AG09319 (cell line): ENCODE data around the gene DIPK1C.

Source experiments
- DNase-seq: peaks from one replicate; pipeline ENCODE4 v3.0.0-alpha.2; 2010; ENCODE audit warnings: low read depth; ENCODE audit errors: extremely low read depth
- TF ChIP-seq, protein P1 (sequence below): IDR thresholded peaks from 2 replicates; pipeline ENCODE4 v1.5.1; 2011; ENCODE audit warnings: low read depth, mild to moderate bottlenecking, inconsistent platforms, low read length, moderate library complexity

DIPK1C gene

DNA sequence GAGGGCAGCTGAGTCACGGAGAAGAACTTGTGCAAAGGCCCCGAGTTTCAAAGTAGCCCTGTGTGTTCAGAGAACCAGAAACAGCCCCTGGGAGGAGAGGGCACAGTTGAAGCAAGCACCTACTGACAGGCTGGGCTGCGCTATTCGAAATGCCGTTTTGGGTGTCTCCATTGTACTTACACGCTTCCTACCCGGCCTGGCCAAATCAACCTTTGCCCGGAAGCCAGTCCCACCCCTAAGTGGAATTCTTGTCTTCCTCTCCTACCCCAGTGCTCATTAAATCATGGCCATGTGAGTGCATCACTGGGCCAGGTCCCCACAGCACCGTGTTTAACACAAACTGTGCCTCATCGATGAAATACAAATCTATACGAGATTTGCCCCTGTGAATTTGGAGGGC is 6.0 kb downstream of the DIPK1C start:
- TF ChIP-seq, protein P1, sequence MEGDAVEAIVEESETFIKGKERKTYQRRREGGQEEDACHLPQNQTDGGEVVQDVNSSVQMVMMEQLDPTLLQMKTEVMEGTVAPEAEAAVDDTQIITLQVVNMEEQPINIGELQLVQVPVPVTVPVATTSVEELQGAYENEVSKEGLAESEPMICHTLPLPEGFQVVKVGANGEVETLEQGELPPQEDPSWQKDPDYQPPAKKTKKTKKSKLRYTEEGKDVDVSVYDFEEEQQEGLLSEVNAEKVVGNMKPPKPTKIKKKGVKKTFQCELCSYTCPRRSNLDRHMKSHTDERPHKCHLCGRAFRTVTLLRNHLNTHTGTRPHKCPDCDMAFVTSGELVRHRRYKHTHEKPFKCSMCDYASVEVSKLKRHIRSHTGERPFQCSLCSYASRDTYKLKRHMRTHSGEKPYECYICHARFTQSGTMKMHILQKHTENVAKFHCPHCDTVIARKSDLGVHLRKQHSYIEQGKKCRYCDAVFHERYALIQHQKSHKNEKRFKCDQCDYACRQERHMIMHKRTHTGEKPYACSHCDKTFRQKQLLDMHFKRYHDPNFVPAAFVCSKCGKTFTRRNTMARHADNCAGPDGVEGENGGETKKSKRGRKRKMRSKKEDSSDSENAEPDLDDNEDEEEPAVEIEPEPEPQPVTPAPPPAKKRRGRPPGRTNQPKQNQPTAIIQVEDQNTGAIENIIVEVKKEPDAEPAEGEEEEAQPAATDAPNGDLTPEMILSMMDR = no peak

GRCh38 chr18:74450626-74451025 is 6.5 kb downstream of the DIPK1C start:
- TF ChIP-seq, protein P1 = no peak

More for the DNA sequence above, 6.0 kb downstream of the DIPK1C start:
- no peak for DNase-seq

DNA sequence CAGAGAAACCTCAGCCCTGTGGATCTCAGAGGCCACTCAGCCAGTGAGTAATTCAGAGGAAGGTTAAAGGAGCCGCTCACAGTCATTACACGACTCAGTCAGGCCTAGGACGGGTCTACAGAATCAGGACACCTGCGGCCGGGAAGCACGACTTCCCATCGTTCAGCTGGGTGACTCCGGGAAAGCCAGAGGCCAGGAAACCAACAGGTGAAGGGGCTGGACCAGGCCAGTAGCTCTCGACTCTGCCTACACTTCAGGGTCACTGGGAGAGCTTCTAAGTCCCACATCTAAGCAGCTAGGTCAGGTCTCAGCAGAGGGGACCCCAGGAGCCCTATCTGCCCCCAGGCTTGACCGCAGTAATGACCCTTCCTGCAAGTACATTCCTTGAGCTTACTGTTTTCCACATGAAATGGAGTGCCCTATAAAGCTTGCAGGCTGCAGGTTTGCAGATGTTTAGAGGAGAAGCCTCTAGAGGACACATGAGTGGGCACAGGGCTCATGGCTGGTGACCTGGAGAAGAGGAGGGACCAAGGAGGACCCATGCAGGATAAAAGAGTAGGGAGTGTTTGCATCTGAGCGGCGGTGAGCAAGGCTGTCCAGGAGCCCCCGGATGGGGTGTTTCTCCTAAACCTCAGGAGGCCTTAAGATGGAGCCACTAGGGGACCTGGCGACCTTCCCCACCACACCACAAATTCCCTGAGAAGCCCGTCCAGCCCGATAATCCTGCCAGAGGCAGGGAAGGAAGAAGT is 9.5 kb downstream of the DIPK1C start:
- no peak for DNase-seq
- TF ChIP-seq, protein P1 = no peak

More at GRCh38 chr18:74450626-74451025, 6.5 kb downstream of the DIPK1C start:
- DNase-seq = no peak

DNA sequence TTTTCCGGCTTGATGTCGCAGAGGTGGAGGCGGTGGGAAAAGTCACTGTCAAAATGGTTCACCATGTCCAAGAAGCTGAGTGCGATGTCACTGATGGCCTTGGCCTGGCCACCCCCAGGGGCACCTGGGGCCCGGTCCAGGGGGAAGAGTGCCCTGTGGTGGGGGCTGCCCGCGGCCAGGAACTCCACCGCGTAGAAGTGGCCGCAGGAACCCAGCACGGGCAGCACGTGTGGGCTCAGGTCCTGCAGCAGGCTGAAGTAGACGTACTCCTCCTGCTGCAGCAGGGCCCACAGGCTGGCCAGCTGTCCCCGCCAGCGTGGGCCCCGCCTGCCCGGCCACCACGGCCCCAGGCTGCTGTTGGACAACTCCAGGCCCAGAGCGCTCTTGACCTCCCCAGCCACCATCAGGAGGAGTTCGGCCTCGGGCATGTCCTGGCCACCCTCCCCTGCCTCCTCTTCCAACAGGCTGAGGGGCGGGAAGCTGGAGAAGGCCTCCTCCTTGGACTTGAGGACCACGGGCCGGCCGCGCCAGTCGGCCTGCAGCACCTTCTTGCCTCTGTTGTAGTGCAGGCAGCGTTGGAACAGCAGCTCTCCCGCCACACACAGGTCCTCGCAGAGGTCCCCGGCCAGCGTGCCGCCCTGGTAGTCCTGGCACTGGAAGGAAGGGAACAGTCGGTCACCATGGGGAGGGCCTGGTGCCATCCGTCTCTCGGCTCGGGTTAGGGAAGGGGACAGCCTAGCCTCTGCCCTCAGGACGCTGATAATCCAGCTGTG is 10.3 kb downstream of the DIPK1C start:
- DNase-seq = no peak
- TF ChIP-seq, protein P1 = no peak

DNA sequence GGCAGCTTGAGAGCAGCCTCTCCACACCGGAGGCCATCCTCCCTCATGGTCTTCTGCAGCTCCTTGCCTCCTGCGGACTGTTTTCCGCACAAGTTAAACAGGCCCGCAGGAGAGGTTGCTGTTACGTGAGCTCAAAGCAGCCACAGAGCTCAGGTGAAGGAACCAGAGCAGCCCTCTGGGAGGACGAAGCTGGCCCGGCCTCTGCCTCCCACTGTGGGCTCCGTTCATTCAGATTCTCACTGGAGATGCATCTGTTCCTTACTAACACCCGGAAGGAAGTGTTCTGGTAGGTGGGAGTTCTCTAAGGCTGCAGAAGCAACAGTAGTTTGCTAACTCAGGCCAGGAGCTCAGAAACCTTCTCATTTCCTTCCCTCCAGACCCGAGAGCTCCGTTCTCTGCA is 10.9 kb downstream of the DIPK1C start:
- TF ChIP-seq, protein P1 = no peak
- DNase-seq = no peak

DNA sequence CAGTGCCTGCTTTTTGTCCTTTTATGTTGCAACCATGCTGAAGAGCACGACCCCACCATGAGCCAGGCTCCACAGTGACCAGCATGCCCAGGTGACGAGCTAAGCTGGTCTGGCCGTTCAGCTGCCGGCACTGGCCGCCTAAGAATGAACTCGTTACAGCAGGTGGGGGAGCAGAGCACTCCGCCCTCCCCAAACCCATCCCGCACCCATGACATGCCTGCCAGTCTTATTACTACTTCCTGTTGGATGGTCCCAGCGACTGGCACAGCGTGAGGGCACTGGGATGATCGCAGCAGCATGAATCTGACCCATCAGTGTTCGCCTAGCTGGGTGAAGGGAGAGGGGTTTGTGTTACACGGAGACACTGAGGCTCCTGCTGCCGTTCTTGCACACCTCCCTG is 11.5 kb downstream of the DIPK1C start:
- TF ChIP-seq, protein P1 = no peak
- DNase-seq = no peak

- TF ChIP-seq, protein P1 = no peak
- DNase-seq = no peak
These were observed 13.0 kb downstream of the DIPK1C start for GRCh38 chr18:74444104-74444503.
